Measurements from ENCODE around the gene CNMD.
"Not testable (repeated sequence)": the region's sequence is repeated elsewhere in the genome, so short reads cannot be mapped to it uniquely, and the experiment has no call there.

DNA sequence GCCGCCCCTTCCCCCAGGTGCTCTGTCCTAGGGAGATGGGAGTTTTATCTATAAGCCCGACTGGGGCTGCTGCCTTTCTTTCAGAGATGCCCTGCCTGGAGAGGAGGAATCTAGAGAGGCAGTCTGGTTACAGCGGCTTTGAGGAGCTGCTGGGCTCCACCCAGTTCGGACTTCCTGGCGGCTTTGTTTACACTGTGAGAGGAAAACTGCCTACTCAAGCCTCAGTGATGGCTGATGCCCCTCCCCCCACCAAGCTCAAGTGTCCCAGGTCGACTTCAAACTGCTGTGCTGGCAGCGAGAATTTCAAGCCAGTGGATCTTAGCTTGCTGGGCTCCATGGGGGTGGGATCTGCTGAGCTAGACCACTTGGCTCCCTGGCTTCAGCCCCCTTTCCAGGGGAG lies 18.7 kb downstream of the CNMD start:
- TF ChIP-seq, protein P1, sequence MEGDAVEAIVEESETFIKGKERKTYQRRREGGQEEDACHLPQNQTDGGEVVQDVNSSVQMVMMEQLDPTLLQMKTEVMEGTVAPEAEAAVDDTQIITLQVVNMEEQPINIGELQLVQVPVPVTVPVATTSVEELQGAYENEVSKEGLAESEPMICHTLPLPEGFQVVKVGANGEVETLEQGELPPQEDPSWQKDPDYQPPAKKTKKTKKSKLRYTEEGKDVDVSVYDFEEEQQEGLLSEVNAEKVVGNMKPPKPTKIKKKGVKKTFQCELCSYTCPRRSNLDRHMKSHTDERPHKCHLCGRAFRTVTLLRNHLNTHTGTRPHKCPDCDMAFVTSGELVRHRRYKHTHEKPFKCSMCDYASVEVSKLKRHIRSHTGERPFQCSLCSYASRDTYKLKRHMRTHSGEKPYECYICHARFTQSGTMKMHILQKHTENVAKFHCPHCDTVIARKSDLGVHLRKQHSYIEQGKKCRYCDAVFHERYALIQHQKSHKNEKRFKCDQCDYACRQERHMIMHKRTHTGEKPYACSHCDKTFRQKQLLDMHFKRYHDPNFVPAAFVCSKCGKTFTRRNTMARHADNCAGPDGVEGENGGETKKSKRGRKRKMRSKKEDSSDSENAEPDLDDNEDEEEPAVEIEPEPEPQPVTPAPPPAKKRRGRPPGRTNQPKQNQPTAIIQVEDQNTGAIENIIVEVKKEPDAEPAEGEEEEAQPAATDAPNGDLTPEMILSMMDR (IDR thresholded peaks at IDR 0.05; ENCODE audit: poor library complexity, severe bottlenecking), result not testable (repeated sequence)
- not testable (repeated sequence) for TF ChIP-seq EZH2 (IDR thresholded peaks at IDR 0.05; ENCODE audit: borderline replicate concordance, insufficient read depth, low read length, poor library complexity, severe bottlenecking); POLR2AphosphoS5 (IDR thresholded peaks at IDR 0.05)

All from neural cell (in vitro differentiated cells).